Liver (tissue), 9 donors: ENCODE data around the gene TMTC2. TPM values are rescaled to one million over a fixed set of nuclear protein-coding genes. Genes with fewer than 3 reads are reported as not detected.

ENCODE experiments used
- DNase-seq: peaks from one replicate; pipeline ENCODE4 v3.0.0-alpha.2; 2017; ENCODE audit warnings: low spot score
- H3K27ac ChIP-seq, 2 donors: one replicate each; pipeline ENCODE4 v1.7.0; 2013; ENCODE audit warnings: inconsistent platforms in 2 of 2, low read length in 2 of 2, control low read depth in 1 of 2, low read depth in 1 of 2, mild to moderate bottlenecking in 1 of 2
- H3K27me3 ChIP-seq, 4 donors: one replicate each; pipeline versions ENCODE4 v1.6.1 to v1.7.0; 2013; ENCODE audit warnings: low read length in 3 of 4, inconsistent platforms in 1 of 4, mild to moderate bottlenecking in 1 of 4, moderate library complexity in 1 of 4; ENCODE audit not compliant: control insufficient read depth in 4 of 4, insufficient read depth in 4 of 4
- H3K36me3 ChIP-seq, 4 donors: one replicate each; pipeline versions ENCODE4 v1.6.1 to v1.7.0; 2013; ENCODE audit warnings: low read length in 3 of 4, mild to moderate bottlenecking in 3 of 4, low read depth in 1 of 4, moderate library complexity in 1 of 4; ENCODE audit not compliant: control insufficient read depth in 4 of 4, insufficient read depth in 3 of 4
- H3K4me1 ChIP-seq, 4 donors: one replicate each; pipeline versions ENCODE4 v1.6.1 to v1.7.0; 2013; ENCODE audit warnings: low read length in 3 of 4, mild to moderate bottlenecking in 3 of 4, moderate library complexity in 1 of 4; ENCODE audit not compliant: control insufficient read depth in 4 of 4, insufficient read depth in 4 of 4
- H3K4me3 ChIP-seq, 3 donors: one replicate each; pipeline versions ENCODE4 v1.6.1 to v1.7.0; 2013; ENCODE audit warnings: low read length in 3 of 3, control low read depth in 1 of 3, low read depth in 1 of 3, mild to moderate bottlenecking in 1 of 3
- H3K9ac ChIP-seq, 2 donors: one replicate each; pipeline ENCODE4 v1.7.0; 2013; ENCODE audit warnings: low read length in 2 of 2, mild to moderate bottlenecking in 2 of 2, moderate library complexity in 2 of 2, control low read depth in 1 of 2, low read depth in 1 of 2
- H3K9me3 ChIP-seq, 4 donors: one replicate each; pipeline versions ENCODE4 v1.6.1 to v1.7.0; 2013; ENCODE audit warnings: low read length in 3 of 4; ENCODE audit not compliant: control insufficient read depth in 4 of 4
- ATF3 ChIP-seq: IDR thresholded peaks from 2 replicates; pipeline ENCODE4 v1.6.1; 2016; ENCODE audit warnings: antibody characterized with exemption
- EGR1 ChIP-seq, 2 donors: IDR thresholded peaks; 2 replicates each; pipeline ENCODE4 v1.6.1; 2016 to 2018; ENCODE audit warnings: antibody characterized with exemption in 2 of 2, low read depth in 2 of 2
- FOXA1 ChIP-seq: IDR thresholded peaks from 2 replicates; pipeline ENCODE4 v1.6.1; 2016; ENCODE audit warnings: antibody characterized with exemption
- FOXA2 ChIP-seq: IDR thresholded peaks from 2 replicates; pipeline ENCODE4 v1.6.1; 2016; ENCODE audit warnings: antibody characterized with exemption
- GABPA ChIP-seq, 2 donors: IDR thresholded peaks in 1 of 2; conservative IDR thresholded peaks in 1 of 2; 2 replicates each; pipeline ENCODE4 v1.6.1; 2016; ENCODE audit warnings: antibody characterized with exemption in 2 of 2, mild to moderate bottlenecking in 1 of 2, moderate library complexity in 1 of 2
- HNF4A ChIP-seq, 2 donors: conservative IDR thresholded peaks; 2 replicates each; pipeline ENCODE4 v1.6.1; 2016; ENCODE audit warnings: antibody characterized with exemption in 2 of 2, mild to moderate bottlenecking in 2 of 2
- HNF4G ChIP-seq: IDR thresholded peaks from 2 replicates; pipeline ENCODE4 v1.6.1; 2016; ENCODE audit warnings: antibody characterized with exemption
- JUND ChIP-seq, 2 donors: IDR thresholded peaks; 2 replicates each; pipeline ENCODE4 v1.6.1; 2016; ENCODE audit warnings: antibody characterized with exemption in 2 of 2
- NR2F2 ChIP-seq: IDR thresholded peaks from 2 replicates; pipeline ENCODE4 v1.6.1; 2016; ENCODE audit warnings: antibody characterized with exemption
- RAD21 ChIP-seq, 2 donors: IDR thresholded peaks; 2 replicates each; pipeline ENCODE4 v1.6.1; 2016; ENCODE audit warnings: antibody characterized with exemption in 2 of 2, mild to moderate bottlenecking in 2 of 2
- REST ChIP-seq: IDR thresholded peaks from 2 replicates; pipeline ENCODE4 v1.6.1; 2016; ENCODE audit warnings: antibody characterized with exemption, mild to moderate bottlenecking
- RXRA ChIP-seq, 2 donors: IDR thresholded peaks; 2 replicates each; pipeline ENCODE4 v1.6.1; 2017 to 2018; ENCODE audit warnings: antibody characterized with exemption in 2 of 2, mild to moderate bottlenecking in 1 of 2
- SP1 ChIP-seq: IDR thresholded peaks from 2 replicates; pipeline ENCODE4 v1.6.1; 2018; ENCODE audit warnings: antibody characterized with exemption, mild to moderate bottlenecking
- TAF1 ChIP-seq: conservative IDR thresholded peaks from 2 replicates; pipeline ENCODE4 v1.6.1; 2016; ENCODE audit warnings: antibody characterized with exemption, mild to moderate bottlenecking
- YY1 ChIP-seq: IDR thresholded peaks from 2 replicates; pipeline ENCODE4 v1.6.1; 2016; ENCODE audit warnings: antibody characterized with exemption, mild to moderate bottlenecking
- WGBS: extraction: QIAGEN DNeasy Blood & Tissue Kit; methylation state at CpG from one replicate; pipeline ENCODE4 v1.1.7; 2013; 5-methylcytosine and 5-hydroxymethylcytosine counted together
- polyA plus RNA-seq, 2 donors: library from polyadenylated mRNA; stranded (reverse) in 1 of 2; unstranded in 1 of 2; fragments of 200-250 nt in 1 of 2; fragments of >200 nt in 1 of 2; fragmentation: Nextera tagmentation in 1 of 2; extraction: Ambion mirVana in 1 of 2; gene quantifications; one replicate each; pipeline versions ENCODE4 v1.2.1 to v1.2.3, GENCODE V29; 2013 to 2015
- total RNA-seq, 2 donors: library from RNA; depleted of rRNA; stranded (reverse); fragments of >200 nt; gene quantifications; one replicate each; pipeline ENCODE4 v1.2.3, GENCODE V29; 2014
- TF ChIP-seq, protein P1 (sequence below): fragments of 150-350 bp; IDR thresholded peaks from 2 replicates; pipeline ENCODE4 v1.5.1; 2017; ENCODE audit warnings: improper control_type of control experiment, low read depth, low read length; ENCODE audit not compliant: missing input control
- TF ChIP-seq, protein P2 (sequence below): IDR thresholded peaks from 2 replicates; pipeline ENCODE4 v1.6.1; 2016; ENCODE audit warnings: antibody characterized with exemption
- TF ChIP-seq, protein P3 (sequence below): IDR thresholded peaks from 2 replicates; pipeline ENCODE4 v1.6.1; 2016; ENCODE audit warnings: antibody characterized with exemption
- donor health status: healthy.
- donor health status: healthy.
- donor health status: healthy.
- donor health status: healthy.
- donor health status: healthy.

TMTC2 gene
- total and polyA plus RNA-seq, 4 donors, result 0.36 to 3.0 (median 0.61) TPM

GRCh38 chr12:82896277-82896676 is 209.6 kb downstream of the TMTC2 start:
- Histone ChIP-seq H3K27me3 (no peaks in the 10 kb centered on the region), H3K27ac (no peak overlapping the region), H3K36me3 (no peaks in the 10 kb centered on the region), H3K4me1 (no peaks in the 10 kb centered on the region), H3K9me3 (no peaks in the 10 kb centered on the region), H3K4me3 (no peak overlapping the region), H3K9ac (no peak overlapping the region)
- no peak for DNase-seq
- WGBS, result 79% methylated on average over 7 of the region's 7 CpGs
- TF ChIP-seq TAF1 (no peak), YY1 (no peak), RXRA (IDR thresholded peaks at IDR 0.05) (no peak), FOXA1 (no peak), GABPA (IDR thresholded peaks at IDR 0.05 in 1 of 2, conservative IDR thresholded peaks at IDR 0.05 in 1 of 2) (no peak), RAD21 (IDR thresholded peaks at IDR 0.05) (no peak), NR2F2 (no peak), SP1 (no peak), HNF4G (no peak), REST (no peak), FOXA2 (no peak), HNF4A (conservative IDR thresholded peaks at IDR 0.05) (no peak), EGR1 (IDR thresholded peaks at IDR 0.05; ENCODE audit: low read depth in 2 of 2) (no peak), JUND (IDR thresholded peaks at IDR 0.05) (no peak), ATF3 (no peak)
- TF ChIP-seq, protein P1, sequence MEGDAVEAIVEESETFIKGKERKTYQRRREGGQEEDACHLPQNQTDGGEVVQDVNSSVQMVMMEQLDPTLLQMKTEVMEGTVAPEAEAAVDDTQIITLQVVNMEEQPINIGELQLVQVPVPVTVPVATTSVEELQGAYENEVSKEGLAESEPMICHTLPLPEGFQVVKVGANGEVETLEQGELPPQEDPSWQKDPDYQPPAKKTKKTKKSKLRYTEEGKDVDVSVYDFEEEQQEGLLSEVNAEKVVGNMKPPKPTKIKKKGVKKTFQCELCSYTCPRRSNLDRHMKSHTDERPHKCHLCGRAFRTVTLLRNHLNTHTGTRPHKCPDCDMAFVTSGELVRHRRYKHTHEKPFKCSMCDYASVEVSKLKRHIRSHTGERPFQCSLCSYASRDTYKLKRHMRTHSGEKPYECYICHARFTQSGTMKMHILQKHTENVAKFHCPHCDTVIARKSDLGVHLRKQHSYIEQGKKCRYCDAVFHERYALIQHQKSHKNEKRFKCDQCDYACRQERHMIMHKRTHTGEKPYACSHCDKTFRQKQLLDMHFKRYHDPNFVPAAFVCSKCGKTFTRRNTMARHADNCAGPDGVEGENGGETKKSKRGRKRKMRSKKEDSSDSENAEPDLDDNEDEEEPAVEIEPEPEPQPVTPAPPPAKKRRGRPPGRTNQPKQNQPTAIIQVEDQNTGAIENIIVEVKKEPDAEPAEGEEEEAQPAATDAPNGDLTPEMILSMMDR, result no peak
- TF ChIP-seq, protein P2, sequence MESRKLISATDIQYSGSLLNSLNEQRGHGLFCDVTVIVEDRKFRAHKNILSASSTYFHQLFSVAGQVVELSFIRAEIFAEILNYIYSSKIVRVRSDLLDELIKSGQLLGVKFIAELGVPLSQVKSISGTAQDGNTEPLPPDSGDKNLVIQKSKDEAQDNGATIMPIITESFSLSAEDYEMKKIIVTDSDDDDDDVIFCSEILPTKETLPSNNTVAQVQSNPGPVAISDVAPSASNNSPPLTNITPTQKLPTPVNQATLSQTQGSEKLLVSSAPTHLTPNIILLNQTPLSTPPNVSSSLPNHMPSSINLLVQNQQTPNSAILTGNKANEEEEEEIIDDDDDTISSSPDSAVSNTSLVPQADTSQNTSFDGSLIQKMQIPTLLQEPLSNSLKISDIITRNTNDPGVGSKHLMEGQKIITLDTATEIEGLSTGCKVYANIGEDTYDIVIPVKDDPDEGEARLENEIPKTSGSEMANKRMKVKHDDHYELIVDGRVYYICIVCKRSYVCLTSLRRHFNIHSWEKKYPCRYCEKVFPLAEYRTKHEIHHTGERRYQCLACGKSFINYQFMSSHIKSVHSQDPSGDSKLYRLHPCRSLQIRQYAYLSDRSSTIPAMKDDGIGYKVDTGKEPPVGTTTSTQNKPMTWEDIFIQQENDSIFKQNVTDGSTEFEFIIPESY, result no peak
- TF ChIP-seq, protein P3, sequence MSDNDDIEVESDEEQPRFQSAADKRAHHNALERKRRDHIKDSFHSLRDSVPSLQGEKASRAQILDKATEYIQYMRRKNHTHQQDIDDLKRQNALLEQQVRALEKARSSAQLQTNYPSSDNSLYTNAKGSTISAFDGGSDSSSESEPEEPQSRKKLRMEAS, result no peak
